HUDEP-2 (cell line): Measurements from ENCODE around the gene SESN1.
"Not testable (repeated sequence)": the region's sequence is repeated elsewhere in the genome, so short reads cannot be mapped to it uniquely, and the experiment has no call there.

Source experiments
- DNase-seq, 76 experiments: peaks; one replicate each; lab custom pipeline; 2025; ENCODE audit not compliant: unreplicated experiment in 76 of 76; lab: John Stamatoyannopoulos, UW

Gene SESN1

DNA sequence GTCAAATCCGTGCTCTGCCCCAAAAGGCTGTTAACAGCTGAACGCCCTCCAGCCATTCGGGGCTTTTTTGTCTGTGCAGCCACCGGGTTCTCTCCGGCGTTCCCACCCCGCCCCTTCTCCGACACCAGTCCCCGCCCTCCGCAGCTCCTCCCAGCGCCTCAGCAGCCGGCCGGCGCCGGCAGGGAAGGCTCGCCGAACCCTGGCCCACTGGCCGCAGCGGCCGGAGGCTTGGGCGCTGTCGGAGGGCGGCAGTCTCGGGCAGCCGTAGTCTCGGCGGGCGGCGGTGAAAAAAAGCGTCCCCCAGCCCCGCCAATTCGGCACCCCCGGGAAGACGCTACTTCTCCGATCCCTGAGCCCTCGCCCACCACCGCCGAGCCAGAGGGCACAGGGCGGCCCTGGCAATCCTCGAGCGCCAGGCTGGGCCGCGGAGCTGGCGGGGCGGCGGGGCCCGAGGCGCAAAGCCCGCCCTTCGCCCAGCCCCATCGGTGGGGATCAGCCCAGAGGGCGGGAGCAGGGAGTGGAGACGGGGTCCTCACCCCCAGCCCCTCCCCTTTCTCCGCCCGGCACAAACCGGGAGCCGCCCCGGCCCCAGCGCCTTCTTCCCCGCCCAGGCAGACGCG is at the start of gene SESN1:
TSS of gene SESN1 (minus strand) at position 431 of the 620 bp plus-strand sequence. CDS start 773 bp downstream, outside the sequence.
- DNase-seq: peak in 75 of 76 experiments; percentile 44 to 99 (median 90)

DNA sequence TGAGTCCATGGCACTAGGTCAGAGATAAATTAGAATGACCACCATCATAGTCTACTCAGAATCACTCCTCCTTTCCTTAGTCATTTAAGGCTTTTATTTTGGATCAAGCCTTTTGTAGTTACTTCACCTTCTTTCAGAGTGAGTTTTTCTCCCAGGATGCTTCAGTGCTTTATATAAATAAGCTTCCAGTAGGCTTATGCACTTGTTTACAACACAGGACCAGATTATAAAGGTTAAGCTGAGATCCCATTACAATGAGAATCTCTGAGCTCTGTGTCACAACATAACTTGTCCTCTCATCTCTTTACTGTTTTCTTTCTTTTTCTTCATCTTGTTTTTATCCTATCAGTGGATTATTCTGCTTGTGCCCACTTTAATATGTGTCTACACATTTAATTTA is 48.5 kb upstream of the SESN1 start:
- no peak for DNase-seq

DNA sequence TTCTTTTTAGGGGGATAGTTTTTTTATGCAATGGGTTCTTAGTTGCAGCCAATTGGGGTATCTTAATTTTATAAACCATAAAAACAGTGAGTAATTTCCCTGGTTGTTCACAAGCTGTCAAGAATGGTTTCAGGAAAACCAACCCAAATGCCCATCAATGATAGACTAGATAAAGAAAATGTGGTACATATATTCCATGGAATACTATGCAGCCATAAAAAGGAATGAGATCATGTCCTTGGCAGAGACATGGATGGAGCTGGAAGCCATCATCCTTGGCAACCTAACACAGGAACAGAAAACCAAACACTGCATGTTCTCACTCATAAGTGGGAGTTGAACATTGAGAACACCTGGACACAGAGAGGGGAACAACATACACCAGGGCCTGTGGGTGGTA is 47.4 kb upstream of the SESN1 start:
- DNase-seq: not testable (repeated sequence)

DNA sequence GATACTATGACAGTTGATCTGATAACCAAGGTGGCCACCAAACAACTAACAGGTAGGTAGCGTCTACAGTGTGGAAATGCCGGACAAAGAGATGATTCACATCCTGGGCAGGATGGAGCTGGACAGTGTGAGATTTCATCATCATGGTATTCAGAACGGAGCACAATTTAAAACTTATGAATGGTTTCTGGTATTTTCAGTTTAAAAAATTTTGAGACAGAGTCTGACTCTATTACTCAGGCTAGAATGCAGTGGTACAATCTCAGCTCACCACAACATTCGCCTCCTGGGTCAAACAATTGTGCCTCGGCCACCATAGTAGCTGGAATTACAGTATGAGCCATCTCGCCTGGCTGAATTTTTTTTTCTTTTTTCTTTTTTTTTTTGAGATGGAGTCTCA is 44.5 kb upstream of the SESN1 start:
- DNase-seq: no peak

DNA sequence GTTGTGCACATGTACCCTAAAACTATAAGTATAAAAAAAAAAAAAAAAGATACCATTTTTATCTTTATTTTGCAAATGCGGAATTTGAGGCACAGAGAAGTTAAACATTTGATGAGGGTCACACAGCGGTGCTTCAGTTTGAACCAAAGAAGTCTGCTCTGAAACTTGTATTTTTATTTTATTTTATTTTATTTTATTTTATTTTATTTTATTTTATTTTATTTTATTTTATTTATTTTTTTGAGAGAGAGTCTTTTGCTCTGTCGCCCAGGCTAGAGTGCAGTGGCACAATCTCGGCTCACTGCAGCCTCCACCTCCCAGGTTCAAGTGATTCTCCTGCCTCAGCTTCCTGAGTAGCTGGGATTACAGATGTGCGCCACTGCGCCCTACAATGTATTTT is 41.9 kb upstream of the SESN1 start:
- not testable (repeated sequence) for DNase-seq

DNA sequence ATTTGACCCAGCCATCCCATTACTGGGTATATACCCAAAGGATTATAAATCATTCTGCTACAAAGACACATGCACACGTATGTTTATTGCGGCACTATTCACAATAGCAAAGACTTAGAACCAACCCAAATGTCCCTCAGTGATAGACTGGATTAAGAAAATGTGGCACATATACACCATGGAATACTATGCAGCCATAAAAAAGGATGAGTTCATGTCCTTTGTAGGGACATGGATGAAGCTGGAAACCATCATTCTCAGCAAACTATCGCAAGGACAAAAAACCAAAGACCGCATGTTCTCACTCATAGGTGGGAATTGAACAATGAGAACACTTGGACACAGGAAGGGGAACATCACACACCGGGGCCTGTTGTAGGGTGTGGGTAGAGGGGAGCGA is 41.4 kb upstream of the SESN1 start:
- not testable (repeated sequence) for DNase-seq

DNA sequence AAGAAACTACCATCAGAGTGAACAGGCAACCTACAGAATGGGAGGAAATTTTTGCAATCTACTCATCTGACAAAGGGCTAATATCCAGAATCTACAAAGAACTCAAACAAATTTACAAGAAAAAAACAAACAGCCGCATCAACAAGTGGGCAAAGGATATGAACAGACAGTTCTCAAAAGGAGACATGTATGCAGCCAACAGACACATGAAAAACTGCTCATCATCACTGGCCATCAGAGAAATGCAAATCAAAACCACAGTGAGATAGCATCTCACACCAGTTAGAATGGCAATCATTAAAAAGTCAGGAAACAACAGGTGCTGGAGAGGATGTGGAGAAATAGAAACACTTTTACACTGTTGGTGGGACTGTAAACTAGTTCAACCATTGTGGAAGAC is 41.0 kb upstream of the SESN1 start:
- not testable (repeated sequence) for DNase-seq

DNA sequence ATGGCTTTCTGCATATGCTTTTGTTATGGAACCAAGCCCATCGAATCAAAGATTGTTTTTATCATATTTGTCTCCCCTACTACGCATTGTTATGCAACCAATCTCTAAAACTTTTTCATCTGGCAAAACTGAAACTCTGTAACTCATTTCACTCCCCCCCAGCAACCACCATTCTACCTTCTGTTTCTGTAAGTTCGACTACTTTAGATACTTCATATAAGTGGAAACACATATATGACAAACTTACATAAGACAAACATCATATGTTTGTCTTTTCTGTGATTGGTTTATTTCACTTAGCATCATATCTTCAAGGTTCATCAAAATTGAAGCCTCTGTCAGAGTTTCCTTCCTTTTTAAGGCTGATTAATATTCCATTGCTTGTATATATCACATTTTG is 35.4 kb upstream of the SESN1 start:
- no peak for DNase-seq

DNA sequence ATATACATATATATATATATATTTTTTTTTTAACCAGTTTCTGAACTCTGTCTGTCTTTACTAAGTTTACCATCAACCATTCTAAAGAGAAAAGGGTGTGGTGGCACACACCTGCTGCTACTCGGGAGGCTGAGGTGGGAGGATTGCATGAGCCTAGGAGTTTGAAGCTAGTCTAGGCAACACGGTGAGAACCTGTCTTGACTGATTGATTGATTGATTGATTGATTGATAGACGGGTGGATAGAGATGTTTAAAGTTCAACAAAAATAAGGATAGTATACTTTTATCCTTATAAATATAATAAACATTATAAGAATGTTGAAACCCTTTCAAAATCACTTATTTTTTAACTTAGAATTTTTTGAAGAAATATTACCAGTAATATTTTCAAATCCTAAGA is 30.9 kb upstream of the SESN1 start:
- DNase-seq: no peak

DNA sequence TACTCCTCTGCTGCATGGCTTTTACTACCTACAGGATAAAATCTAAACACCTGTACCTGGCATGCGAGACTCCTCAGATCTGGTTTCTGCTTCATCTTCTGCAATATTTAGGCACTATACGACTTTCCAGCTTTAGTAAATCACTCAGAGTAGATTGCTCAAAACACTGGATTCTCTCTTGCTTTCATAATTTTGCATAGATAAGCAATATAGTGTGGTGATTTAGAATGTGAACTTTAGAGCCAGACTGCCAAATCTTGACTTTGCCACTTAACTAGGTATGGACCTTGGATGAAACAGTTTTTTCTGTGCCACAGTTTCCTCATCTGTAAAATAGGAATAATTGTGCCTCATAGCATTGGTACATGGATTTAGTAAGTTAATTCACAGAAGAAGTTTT is 29.6 kb upstream of the SESN1 start:
- no peak for DNase-seq

DNA sequence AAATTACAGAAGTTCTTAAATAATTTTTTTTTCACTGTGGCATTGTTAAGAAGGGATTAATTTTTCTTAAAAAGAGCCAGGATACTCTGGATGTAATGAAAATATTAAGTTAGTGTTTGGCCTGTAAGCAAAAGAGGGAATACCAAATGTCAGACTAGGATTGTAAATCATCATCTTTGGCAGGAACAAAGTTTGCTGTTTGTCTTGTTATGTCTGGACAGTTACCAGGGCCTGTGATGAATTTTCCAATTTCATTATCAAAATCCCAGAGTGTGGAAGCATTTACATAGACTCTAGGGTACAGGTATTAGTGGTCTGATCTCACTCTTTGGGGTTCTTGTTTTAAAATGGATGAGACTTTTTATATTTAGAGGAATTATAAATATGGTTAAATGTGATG is 26.8 kb upstream of the SESN1 start:
- DNase-seq: no peak

DNA sequence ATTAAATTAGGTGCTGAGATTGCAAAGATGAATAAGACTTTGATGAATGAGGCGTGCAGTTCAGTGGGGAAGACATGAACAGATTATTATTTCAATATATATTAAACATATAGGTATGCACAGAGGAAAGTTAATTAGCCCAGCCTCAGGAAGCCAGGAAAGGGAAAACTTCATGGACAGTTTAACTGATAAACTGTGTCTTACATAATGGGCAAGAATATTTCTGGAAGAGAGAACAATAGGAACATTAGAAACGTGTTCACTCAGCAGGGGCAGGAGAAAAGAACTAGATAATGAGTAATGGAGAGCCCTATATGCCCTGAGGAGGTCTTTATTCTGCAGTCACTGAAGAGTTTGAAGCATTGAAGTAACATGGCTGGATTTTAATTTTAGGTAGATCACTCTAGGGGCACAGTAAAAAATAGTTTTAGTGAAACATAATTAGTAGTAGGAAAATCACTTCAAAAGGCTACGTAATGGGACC is 24.3 kb upstream of the SESN1 start:
- no peak for DNase-seq

DNA sequence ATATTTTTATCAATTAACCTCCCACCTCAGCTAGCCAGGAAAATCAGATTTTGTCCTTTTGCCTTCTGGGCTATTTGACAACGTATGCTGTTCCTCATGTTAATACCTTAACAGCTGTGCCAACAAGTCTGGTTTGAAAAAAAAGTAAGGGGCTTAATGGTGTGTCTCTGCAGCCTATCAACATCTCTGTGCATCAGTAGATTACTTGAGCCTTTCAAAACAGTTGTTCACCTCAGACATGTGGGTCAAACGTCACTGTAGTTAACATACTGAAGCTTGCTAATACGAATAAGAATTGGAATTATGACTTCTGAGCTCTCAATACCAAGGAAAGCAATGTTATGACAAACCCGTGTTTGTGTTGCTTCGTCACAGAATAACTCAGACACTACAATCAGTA is 23.7 kb upstream of the SESN1 start:
- DNase-seq: no peak

DNA sequence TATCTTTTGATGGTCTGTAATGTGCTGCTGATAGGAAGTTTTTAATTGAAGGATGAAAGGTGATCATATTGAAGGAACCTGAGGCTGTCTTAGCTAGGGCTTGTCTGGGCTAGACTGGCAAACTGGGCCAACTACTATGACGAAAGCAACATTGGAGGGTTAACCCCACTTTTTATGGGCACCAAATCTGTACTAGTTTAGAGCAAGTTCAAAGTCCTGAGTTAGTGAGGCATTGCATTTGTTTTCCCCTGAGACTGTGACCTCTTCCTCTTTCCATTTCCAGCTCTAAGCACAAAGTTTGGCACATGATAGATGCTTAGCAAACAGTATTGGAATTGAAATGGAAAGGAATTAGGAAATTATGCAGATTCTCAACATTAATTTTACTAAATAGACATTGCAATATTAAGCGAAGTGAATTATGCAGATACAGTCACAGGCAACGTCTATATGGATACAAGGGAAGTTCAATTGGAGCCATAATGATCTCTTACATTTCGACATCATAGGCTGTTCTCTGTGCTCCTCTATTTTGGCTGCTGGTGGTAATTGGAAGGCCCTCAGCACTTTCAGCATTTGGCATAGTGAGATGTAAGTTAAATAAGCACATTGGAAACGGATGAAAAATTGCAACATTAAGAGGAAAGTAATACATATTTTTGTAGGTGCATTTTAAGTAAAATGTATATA is 22.8 kb upstream of the SESN1 start:
- no peak for DNase-seq

DNA sequence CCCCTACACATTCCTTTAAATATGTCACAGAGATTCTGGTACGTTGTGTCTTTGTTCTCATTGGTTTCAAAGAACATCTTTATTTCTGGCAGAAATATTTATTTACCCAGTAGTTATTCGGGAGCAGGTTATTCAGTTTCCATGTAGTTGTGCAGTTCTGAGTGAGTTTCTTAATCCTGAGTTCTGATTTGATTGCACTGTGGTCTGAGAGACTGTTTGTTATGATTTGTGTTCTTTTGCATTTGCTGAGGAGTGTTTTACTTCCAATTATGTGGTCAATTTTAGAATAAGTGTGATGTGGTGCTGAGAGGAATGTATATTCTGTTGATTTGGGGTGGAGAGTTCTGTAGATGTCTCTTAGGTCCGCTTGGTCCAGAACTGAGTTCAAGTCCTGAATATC is 18.0 kb upstream of the SESN1 start:
- DNase-seq: not testable (repeated sequence)

DNA sequence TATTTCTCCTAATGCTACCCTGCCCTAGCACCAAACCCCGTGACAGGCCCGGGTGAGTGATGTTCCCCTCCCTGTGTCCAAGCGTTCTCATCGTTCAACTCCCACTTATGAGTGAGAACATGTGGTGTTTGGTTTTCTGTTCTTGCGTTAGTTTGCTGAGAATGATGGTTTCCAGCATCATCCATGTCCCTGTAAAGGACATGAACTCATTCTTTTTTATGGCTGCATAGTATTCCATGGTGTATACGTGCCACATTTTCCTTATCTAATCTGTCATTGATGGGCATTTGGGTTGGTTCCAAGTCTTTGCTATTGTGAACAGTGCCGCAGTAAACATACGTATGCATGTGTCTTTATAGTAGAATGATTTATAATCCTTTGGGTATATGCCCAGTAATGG is 15.0 kb upstream of the SESN1 start:
- DNase-seq: not testable (repeated sequence)

DNA sequence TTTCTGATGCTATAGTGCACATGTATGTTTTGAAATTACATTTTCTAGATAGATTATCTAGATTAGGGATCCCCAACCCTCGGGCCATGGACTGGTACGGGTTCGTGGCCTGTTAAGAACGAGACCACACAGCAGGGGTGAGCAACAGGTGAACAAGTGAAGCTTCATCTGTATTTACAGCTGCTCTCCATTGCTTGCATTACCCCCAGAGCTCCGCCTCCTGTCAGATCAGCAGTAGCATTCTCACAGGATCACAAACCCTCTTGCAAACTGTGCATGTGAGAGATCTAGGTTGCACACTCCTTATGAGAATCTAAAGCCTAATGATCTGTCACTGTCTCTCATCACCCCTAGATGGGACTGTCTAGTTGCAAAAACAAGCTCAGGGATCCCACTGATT is 11.0 kb upstream of the SESN1 start:
- peak in 2 of 76 experiments; percentile 6 to 28 for DNase-seq

DNA sequence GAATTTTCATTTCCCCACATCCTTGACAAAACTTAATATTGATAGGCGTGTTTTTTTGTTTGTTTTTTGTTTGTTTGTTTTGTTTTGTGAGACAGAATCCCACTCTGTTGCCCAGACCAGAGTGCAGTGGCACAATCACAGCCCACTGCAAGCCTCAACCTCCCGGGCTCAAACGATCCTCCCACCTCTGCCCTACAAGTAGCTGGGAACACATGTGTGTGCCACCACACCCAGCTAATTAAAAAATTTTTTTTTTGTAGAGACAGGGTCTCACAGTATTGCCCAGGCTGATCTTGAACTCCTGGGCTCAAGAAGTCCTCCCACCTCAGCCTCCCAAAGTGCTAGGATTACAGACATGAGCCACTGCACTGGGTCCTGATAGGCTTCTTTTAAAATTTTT is 9.9 kb upstream of the SESN1 start:
- no peak for DNase-seq

DNA sequence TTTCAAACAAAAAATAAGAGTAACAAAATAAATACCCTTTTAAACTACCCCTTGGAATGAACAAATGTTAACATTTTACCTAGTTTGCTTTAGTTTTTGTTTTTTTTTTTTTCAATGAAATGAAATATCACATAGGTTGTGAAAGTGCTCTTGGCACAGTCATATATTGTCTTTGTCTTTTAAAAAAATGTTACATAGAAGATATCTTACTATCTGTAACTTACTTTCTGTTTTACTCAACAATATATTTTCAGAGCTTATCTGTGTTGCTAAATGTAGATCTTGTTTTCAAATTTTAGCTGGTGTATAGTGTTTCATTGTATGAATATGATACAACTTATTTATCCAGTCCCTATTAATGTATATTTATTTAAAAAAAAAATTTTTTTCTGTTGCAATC is 9.3 kb upstream of the SESN1 start:
- no peak for DNase-seq

DNA sequence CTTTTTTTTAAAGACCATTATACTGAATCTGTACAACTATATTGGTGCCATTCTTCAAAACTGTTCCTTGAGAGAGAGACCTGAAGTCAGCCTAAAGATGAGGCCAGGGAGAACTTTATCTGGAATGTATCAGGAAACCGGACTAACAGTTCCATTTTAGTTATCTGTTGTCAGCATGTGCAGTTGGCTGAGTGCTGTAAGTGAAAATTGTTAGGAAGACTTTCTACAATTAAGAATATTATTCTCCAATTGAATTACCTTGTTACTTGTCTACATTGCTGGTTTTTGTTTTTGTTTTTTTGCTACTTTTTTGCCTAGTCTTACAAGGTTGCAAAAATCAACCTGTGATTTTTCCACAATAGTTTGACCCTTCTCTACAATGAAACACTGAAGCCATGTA is 8.1 kb upstream of the SESN1 start:
- peak in 15 of 76 experiments; percentile 11 to 68 (median 32) for DNase-seq

DNA sequence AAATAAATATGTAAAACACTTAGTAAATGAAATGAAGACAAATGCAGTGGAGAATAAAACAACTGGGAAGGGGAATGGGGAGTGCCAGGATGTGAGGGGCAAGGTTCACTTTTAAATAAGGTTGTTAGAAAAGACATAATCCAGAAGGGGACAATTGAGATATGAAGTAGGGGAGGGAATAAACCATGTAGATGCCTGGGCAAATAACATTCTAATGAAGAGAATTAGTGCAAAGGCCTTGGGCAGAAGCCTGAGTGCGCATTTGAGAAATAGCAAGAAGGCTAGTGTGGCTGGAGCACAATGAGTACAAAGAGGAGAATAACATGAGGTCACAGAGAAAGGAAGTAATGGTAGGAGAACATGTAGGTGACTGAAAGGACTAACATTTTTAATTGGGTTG is 3.0 kb upstream of the SESN1 start:
- DNase-seq: no peak

DNA sequence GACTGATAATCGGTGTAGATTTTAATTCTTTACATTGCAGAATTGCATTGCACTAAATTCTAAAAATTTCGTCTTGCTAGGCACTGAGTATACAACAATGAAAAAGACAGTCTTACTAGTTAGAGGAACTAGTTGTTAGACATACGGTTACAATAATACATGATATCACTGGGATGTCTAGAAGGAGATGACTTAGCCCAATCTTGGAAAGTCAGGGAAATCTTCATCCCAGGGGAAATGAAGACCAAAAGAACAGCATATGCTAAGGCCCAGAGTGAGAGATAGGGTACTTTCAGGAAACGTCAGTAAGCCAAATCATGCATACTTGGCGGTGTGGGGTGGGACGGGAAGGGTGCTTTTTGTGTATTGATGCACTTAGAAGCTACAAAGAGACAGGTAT is 1.6 kb upstream of the SESN1 start:
- DNase-seq: no peak

DNA sequence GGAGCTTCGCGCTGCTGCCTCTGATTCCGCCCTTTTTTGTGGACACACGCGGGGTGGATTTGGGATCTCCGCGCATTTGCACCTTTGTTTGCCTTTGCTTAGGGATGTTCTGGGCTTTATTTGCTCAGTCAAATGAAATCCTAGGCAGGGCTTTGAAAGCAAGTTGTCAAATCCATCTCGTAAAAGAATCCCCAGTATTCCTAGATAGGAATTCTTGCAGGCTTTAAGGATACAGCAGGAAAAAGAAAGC is 1.1 kb upstream of the SESN1 start:
- no peak for DNase-seq
